ENCODE data around the gene PIK3IP1. TPM values are rescaled to one million over a fixed set of nuclear protein-coding genes. Genes with fewer than 3 reads are reported as not detected.

Gene PIK3IP1
- total and polyA plus RNA-seq, 9 of the 15 experiments (the other 6 are each of a cell fraction or from before 2014, with no cell fraction given): 0.11 to 1.3 (median 0.77) TPM

DNA sequence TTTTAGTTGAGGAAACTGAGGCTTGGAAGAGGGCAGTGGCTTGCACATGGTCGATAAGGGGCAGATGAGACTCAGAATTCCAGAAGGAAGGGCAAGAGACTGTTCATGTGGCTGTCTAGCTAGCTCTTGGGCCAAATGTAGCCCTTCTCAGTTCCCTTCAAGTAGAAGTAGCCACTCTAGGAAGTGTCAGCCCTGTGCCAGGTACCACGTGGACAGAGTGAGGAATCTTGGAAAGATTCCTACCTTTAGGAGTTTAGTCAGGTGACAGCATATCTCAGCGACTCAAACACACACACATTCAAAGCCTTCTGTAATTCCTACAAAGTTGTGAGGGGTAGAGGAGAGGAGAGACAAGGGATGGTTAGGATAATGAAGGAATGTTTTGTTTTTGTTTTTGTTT lies 18.3 kb downstream of the PIK3IP1 start:
- DNase-seq (ENCODE audit: extremely low read depth in 1 of 4, low spot score in 3 of 4) (no peak), ATAC-seq (no peak), FAIRE-seq (no peak)
- TF ChIP-seq ARNT (IDR thresholded peaks at IDR 0.05) (no peak), ZNF217 (CRISPR knock-in tag; IDR thresholded peaks at IDR 0.05) (no peak), MEF2A (IDR thresholded peaks at IDR 0.05; ENCODE audit: control insufficient read depth, low read depth, low read length) (no peak), ARID2 (IDR thresholded peaks at IDR 0.05) (no peak)
- TF ChIP-seq, protein P1, sequence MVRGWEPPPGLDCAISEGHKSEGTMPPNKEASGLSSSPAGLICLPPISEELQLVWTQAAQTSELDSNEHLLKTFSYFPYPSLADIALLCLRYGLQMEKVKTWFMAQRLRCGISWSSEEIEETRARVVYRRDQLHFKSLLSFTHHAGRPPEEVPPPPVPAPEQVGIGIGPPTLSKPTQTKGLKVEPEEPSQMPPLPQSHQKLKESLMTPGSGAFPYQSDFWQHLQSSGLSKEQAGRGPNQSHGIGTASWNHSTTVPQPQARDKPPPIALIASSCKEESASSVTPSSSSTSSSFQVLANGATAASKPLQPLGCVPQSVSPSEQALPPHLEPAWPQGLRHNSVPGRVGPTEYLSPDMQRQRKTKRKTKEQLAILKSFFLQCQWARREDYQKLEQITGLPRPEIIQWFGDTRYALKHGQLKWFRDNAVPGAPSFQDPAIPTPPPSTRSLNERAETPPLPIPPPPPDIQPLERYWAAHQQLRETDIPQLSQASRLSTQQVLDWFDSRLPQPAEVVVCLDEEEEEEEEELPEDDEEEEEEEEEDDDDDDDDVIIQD (CRISPR knock-in tag; IDR thresholded peaks at IDR 0.05): no peak
- H3K4me3 ChIP-seq: no peak overlapping the region
- no peak overlapping the region for H3K4me2 ChIP-seq (ENCODE audit: insufficient read depth, low read length)
- POLR2A ChIA-PET: no interaction called here
- no peaks in the 10 kb centered on the region for H3K79me2 ChIP-seq (ENCODE audit: control insufficient read depth, insufficient read depth, low read length)
- H3K9me1 ChIP-seq (ENCODE audit: control insufficient read depth, insufficient read depth, low read length): no peaks in the 10 kb centered on the region
- in situ Hi-C loops (cut with MboI) (no loop called here), intact Hi-C loops (cut with micrococcal nuclease) (no loop called here)
- no peak overlapping the region for H2AFZ ChIP-seq (ENCODE audit: low read depth, low read length)
- no peaks in the 10 kb centered on the region for H3K27me3 ChIP-seq (ENCODE audit: control insufficient read depth in 2 of 2, insufficient read depth in 2 of 2, low read length in 2 of 2)
- H3K27ac ChIP-seq (ENCODE audit: extremely low read depth, low read depth, low read length): no peak overlapping the region
- peaks cover 0 to 2% of the 10 kb centered on the region in 2 experiments; a peak in 1 of 5 replicates for H3K4me1 ChIP-seq (replicated peaks in 1 of 2; ENCODE audit: control insufficient read depth in 2 of 2, insufficient read depth in 2 of 2, low read length in 2 of 2)
- H3K9me3 ChIP-seq (replicated peaks; ENCODE audit: control insufficient read depth, insufficient read depth, low read depth, low read length): no peaks in the 10 kb centered on the region
- peaks cover 24% of the 10 kb centered on the region; the same call in 2 of the 3 replicates for H3K36me3 ChIP-seq (ENCODE audit: control insufficient read depth, insufficient read depth, low read length)
- no TSS peak for BruUV-seq (replicated peaks)
- 41% methylated on average over 2 of the region's 3 CpGs for WGBS (ENCODE audit: insufficient coverage, low coverage, missing lambda C conversion rate)
- H4K20me1 ChIP-seq (replicated peaks; ENCODE audit: control insufficient read depth, insufficient read depth, low read length): no peaks in the 10 kb centered on the region
- H3K9ac ChIP-seq (ENCODE audit: insufficient read depth in 1 of 2, low read depth in 2 of 2, low read length in 2 of 2): no peak overlapping the region
- CTCF ChIA-PET (ENCODE audit: low intra/inter-chr PET ratio): no interaction called here
